Fibroblast of villous mesenchyme (primary cell): ENCODE data around the gene COL4A2. TPM values are rescaled to one million over a fixed set of nuclear protein-coding genes. Genes with fewer than 3 reads are reported as not detected.
A peak's percentile ranks its signal among the peaks of the same experiment; 100 is the strongest.

Experiments
- DNase-seq: peaks from one replicate; pipeline ENCODE4 v3.0.0-alpha.2; 2010; ENCODE audit warnings: low read depth
- H3K4me3 ChIP-seq: 2 replicates; pipeline ENCODE4 v1.5.1; 2011; ENCODE audit warnings: low read depth, mild to moderate bottlenecking, low read length
- total RNA-seq: library from RNA; depleted of rRNA; stranded (reverse); fragments of >200 nt; gene quantifications from 2 replicates; pipeline ENCODE4 v1.2.3, GENCODE V29; 2012
- TF ChIP-seq, protein P1 (sequence below): IDR thresholded peaks from 2 replicates; pipeline ENCODE4 v1.5.1; 2012; ENCODE audit warnings: low read depth, mild to moderate bottlenecking, low read length; ENCODE audit not compliant: insufficient read depth

Gene COL4A2
- total RNA-seq, 1 donor = 756 TPM

DNA sequence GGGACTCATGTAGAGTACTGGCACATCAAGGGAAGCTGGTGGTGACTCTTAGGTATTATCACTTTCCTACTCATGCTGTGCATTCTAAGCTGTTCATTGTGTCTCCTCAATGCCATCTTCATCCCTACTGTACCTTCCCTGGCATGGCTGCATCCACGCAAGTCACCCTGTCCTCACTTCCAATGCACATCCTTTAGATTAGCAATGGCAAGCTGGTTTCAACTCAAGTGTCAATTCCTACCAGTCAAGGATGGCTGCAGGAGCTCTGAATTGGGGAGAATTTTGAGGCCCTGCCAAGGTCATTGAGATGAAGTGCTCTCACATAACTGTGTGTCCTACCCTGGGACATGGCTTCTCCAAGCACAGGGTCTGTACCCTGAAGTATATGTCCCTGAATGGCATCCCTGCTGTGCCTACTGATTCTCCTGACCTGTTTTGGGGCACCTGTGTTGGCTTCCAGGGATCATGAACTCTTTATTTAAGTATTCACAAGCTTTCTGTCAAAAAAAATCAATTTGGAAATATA lies 24.7 kb upstream of the COL4A2 start:
- no peak for DNase-seq
- TF ChIP-seq, protein P1, sequence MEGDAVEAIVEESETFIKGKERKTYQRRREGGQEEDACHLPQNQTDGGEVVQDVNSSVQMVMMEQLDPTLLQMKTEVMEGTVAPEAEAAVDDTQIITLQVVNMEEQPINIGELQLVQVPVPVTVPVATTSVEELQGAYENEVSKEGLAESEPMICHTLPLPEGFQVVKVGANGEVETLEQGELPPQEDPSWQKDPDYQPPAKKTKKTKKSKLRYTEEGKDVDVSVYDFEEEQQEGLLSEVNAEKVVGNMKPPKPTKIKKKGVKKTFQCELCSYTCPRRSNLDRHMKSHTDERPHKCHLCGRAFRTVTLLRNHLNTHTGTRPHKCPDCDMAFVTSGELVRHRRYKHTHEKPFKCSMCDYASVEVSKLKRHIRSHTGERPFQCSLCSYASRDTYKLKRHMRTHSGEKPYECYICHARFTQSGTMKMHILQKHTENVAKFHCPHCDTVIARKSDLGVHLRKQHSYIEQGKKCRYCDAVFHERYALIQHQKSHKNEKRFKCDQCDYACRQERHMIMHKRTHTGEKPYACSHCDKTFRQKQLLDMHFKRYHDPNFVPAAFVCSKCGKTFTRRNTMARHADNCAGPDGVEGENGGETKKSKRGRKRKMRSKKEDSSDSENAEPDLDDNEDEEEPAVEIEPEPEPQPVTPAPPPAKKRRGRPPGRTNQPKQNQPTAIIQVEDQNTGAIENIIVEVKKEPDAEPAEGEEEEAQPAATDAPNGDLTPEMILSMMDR = no peak
- H3K4me3 ChIP-seq = no peak overlapping the region

DNA sequence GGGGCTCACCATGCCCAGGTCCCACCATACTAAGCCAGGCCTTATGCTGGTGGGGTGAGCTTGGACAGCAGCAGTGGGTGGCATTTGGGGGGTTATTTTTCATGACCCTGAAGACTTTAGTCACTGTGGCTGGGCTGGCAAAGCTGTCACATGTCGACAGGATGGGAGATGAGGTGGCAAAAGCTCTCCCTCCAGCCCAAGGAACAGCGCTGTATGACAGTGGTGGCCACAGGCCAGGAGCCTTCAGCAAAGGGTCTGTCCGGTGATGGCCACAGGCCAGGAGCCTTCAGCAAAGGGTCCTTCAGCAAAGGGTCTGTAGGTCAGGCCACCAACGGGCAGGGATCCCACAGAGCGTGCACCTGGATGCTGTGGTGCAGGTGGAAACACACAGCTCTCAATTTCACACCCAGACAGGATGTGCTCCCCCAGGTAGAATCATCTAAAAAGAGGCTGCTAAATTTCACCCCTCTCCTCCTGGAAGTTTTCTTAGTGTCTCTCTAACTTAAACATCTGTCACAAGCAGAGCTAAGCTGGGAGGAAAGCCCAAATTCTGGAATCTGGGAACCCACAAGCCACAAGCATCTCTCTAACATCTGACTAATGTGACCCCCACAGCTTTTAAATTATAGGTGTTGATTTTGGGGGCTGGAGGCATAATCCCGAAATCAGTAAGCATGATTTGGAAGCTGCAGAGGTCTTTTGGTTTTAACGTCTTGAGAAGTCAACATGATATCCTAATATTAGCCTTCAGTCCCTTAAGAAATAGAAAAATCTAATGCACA lies 23.2 kb upstream of the COL4A2 start:
- TF ChIP-seq, protein P1 = no peak
- no peak overlapping the region for H3K4me3 ChIP-seq
- DNase-seq = peak; percentile 71

DNA sequence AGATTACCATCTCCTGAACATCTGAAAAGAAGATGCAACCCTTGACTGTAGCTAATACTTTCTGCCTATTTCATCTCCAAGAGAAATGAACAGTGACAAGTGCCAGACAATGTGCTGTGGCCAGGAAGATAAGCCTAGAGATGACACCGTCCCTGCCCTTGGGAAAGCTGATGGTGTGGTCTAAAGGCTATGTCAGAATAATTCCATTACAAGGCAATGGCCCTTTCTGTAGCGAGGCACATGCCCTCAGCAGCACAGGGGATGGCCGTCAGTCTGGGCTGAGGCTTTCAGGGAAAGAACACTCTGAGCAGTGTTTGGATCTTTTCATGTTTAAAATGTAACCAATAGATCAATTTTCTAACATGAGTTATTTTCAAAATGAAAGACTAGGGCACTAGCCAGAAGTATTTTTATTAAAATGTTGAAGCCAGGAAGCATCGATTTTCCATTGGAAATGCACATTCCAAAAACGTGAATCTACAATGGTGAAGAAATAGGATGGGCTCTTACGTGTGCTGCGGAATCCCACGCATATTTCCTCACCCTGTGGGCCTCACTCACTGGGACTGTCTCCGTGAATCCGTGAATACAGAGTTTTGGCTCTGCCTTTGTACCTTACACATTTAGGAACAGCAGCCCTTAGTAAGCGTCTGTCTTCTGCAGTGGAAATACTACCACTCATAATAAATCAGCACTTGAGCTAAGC lies 22.2 kb upstream of the COL4A2 start:
- TF ChIP-seq, protein P1 = no peak
- no peak overlapping the region for H3K4me3 ChIP-seq
- peak; percentile 47 for DNase-seq

DNA sequence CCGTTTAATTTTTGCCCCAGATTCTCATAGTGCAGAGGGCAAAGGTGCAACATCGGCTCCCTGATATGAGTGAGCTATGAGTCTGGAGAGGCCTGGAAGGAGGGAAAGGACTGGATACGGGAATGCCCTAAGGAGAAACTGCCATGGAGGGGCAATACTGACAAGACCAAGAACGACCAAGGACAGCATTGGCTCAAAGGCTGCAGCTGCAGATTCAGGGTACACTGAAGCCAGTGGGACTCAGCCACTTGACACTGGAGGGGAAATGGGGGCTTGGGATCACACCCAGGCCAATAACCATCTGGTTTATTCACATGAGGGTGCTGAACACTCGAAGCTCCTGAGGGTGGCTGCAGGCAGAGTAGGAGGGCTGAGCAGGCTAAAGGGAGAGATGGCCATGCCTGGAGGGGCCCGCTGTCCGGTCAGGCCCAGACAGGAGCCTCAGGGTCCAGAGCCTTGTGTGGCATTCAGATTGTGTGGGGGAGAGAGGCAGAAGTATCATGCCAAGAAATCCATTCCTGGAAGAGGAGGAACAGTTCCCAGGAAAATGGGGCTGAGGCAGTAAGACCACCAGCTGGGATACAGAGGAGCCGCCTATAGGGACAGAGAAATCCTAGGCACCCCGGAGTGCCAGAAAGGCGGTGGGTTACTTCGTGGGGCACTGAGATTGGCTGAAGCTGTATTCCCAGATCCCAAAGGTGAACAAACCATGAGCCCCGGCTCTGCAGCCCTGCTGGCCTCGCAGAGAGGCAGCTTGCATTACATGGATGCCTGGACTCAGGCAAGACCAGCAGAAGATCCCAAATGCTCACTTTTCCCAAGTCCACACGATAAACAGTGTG lies 20.9 kb upstream of the COL4A2 start:
- DNase-seq = no peak
- TF ChIP-seq, protein P1 = no peak
- no peak overlapping the region for H3K4me3 ChIP-seq

DNA sequence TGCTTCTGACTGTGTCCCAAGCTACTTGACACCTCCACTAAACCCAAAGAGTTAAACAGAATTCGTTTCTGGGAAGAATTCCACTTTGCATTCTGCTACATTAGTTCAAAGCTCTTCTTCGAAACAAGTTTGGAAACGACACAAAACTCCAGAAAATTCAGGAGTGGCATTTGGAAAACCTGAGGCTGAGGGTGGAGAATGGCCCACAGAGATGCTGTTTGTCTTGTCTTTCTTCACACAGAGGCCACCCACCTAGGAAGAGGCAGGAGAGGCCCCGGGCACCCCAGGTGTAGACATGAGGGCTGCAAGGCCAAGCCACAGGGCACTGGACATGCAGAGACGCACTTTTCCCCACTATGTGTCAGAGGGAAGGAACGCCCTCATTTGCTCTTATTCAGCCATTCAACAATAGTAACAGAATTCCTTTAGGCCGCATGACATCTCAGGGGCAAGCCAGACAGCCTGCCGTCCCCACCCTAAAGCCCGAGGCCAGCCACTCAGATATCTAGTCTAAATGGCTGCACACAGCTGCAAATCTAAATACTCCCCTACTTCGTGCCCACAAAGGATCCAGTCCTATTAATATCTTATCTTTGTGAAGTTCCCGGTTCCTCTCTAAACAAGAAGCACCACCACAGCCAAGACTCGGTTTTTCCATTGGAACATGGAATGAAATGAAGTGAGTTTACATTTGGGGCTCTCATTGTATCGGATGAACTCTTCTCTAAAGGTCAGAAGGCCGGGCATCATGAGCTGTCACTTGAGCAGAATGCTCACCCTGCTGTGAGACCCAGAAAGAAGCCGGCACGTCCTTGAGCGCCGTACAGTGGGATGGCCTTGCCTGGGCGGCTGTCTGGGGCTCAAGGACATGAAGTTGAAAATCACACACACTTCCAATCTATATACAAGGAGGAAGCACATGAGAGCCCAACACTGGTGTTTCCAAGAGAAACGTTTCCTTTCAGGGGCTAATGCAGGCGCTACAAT lies 20.0 kb upstream of the COL4A2 start:
- no peak overlapping the region for H3K4me3 ChIP-seq
- DNase-seq = peak; percentile 57
- TF ChIP-seq, protein P1 = no peak
